OCI-LY7 (cell line): ENCODE data around the gene SCLT1. TPM values are rescaled to one million over a fixed set of nuclear protein-coding genes. Genes with fewer than 3 reads are reported as not detected.

Experiments
- BruUV-seq: library from RNA; stranded (reverse); fragments of 400-500 nt; replicated peaks from 2 replicates; lab custom pipeline; 2021; lab: Mats Ljungman, UMichigan
- CTCF ChIA-PET: fragments of 300-600 bp; sonication (Branson Sonifier 250); formaldehyde crosslinking; loops from one replicate; lab custom pipeline; 2022; ENCODE audit warnings: antibody characterized with exemption; ENCODE audit not compliant: unreplicated experiment; lab: Charles Lee
- POLR2A ChIA-PET: fragments of 300-600 bp; sonication (Branson Sonifier 250); formaldehyde crosslinking; loops from one replicate; lab custom pipeline; 2022; ENCODE audit warnings: antibody characterized with exemption; lab: Charles Lee
- DNase-seq: peaks from one replicate; pipeline ENCODE4 v3.0.0-alpha.2; 2015; ENCODE audit warnings: low spot score
- H2AFZ ChIP-seq: fragments of 200-600 bp; sonication (generic), shearing (Covaris generic); 2 replicates; pipeline ENCODE4 v1.6.1; 2014; ENCODE audit warnings: mild to moderate bottlenecking, antibody characterized with exemption, low read length, moderate library complexity
- H3K27ac ChIP-seq: fragments of 200-600 bp; sonication (generic); 2 replicates; pipeline ENCODE4 v1.5.1; 2014; ENCODE audit warnings: mixed run types, low read depth, mild to moderate bottlenecking, moderate library complexity, low read length, inconsistent platforms; ENCODE audit not compliant: poor library complexity, severe bottlenecking
- H3K36me3 ChIP-seq: fragments of 200-600 bp; sonication (generic); 2 replicates; pipeline ENCODE4 v1.6.1; 2014; ENCODE audit warnings: mild to moderate bottlenecking, antibody characterized with exemption, low read length, moderate library complexity, mixed read lengths; ENCODE audit not compliant: insufficient read depth
- H3K4me1 ChIP-seq: fragments of 200-600 bp; sonication (generic); 2 replicates; pipeline ENCODE4 v1.5.1; 2014; ENCODE audit warnings: mild to moderate bottlenecking, low read length; ENCODE audit not compliant: insufficient read depth, poor library complexity, severe bottlenecking
- H3K4me2 ChIP-seq: fragments of 200-600 bp; sonication (generic); 2 replicates; pipeline ENCODE4 v1.6.1; 2014; ENCODE audit warnings: mild to moderate bottlenecking, low read length
- H3K4me3 ChIP-seq: fragments of 200-600 bp; sonication (generic); 2 replicates; pipeline ENCODE4 v1.5.1; 2014; ENCODE audit warnings: mild to moderate bottlenecking, low read depth, low read length; ENCODE audit not compliant: poor library complexity, severe bottlenecking
- H3K79me2 ChIP-seq: fragments of 200-600 bp; sonication (generic); 2 replicates; pipeline ENCODE4 v1.6.1; 2016; ENCODE audit warnings: low read depth, mild to moderate bottlenecking, low read length, moderate library complexity, mixed read lengths; ENCODE audit not compliant: insufficient read depth
- H3K9me2 ChIP-seq: fragments of 200-600 bp; sonication (generic); 2 replicates; pipeline ENCODE4 v1.6.1; 2016; ENCODE audit warnings: mild to moderate bottlenecking, low read length, mixed read lengths; ENCODE audit not compliant: insufficient read depth
- H3K9me3 ChIP-seq: fragments of 200-600 bp; sonication (generic); 2 replicates; pipeline ENCODE4 v1.6.1; 2014; ENCODE audit warnings: mild to moderate bottlenecking, mixed run types, low read length, mixed read lengths
- H4K20me1 ChIP-seq: fragments of 200-600 bp; sonication (generic); 2 replicates; pipeline ENCODE4 v1.6.1; 2014; ENCODE audit warnings: mild to moderate bottlenecking, antibody characterized with exemption, low read length, moderate library complexity, mixed read lengths; ENCODE audit not compliant: insufficient read depth
- CTCF ChIP-seq: fragments of 200-600 bp; sonication (generic); conservative IDR thresholded peaks from 2 replicates; pipeline ENCODE4 v1.5.1; 2014; ENCODE audit warnings: mild to moderate bottlenecking, antibody characterized with exemption, low read length, moderate library complexity, mixed read lengths
- EZH2phosphoT487 ChIP-seq: fragments of 200-600 bp; sonication (generic); IDR thresholded peaks from 2 replicates; pipeline ENCODE4 v1.6.1; 2018; ENCODE audit warnings: low read depth, borderline replicate concordance, mild to moderate bottlenecking, mixed run types, antibody characterized with exemption, low read length, moderate library complexity, mixed read lengths
- intact Hi-C: fragments of 100-400 bp; cut with micrococcal nuclease; formaldehyde crosslinking; loops from one replicate; pipeline ENCODE4 v1.10.0; 2022; ENCODE audit not compliant: unreplicated experiment
- total RNA-seq, 2 experiments: library from RNA; depleted of rRNA in 1 of 2; stranded (reverse); fragments of >200 nt in 1 of 2; shearing (Covaris generic) in 1 of 2; gene quantifications; 2 replicates each; pipeline ENCODE4 v1.2.3, GENCODE V29; 2014 to 2022

The SCLT1 gene
- total RNA-seq, 2 experiments from 2014 or later: 36.9 to 42.0 TPM

GRCh38 chr4:128856246-128856645, 237.1 kb downstream of the SCLT1 start:
- Histone ChIP-seq H3K9me2 (no peaks in the 10 kb centered on the region), H3K4me3 (no peak overlapping the region), H3K27ac (no peak overlapping the region), H3K9me3 (no peaks in the 10 kb centered on the region), H4K20me1 (peaks cover 8% of the 10 kb centered on the region; the same call in 1 of the 2 replicates), H3K36me3 (peaks cover 99% of the 10 kb centered on the region), H3K4me2 (no peak overlapping the region), H2AFZ (no peak overlapping the region), H3K4me1 (no peaks in the 10 kb centered on the region), H3K79me2 (no peaks in the 10 kb centered on the region)
- no peak for TF ChIP-seq EZH2phosphoT487
- no peak for TF ChIP-seq CTCF
- ChIA-PET POLR2A (interaction anchor here (0.6 to 1.5 kb wide), 6 partner anchors 14 to 375 kb away, joined by 3 to 7 read pairs (median 4); no protein-coding TSS in a partner anchor), CTCF (no interaction called here)
- no peak for DNase-seq
- intact Hi-C loops: no loop called here
- BruUV-seq: no TSS peak

DNA sequence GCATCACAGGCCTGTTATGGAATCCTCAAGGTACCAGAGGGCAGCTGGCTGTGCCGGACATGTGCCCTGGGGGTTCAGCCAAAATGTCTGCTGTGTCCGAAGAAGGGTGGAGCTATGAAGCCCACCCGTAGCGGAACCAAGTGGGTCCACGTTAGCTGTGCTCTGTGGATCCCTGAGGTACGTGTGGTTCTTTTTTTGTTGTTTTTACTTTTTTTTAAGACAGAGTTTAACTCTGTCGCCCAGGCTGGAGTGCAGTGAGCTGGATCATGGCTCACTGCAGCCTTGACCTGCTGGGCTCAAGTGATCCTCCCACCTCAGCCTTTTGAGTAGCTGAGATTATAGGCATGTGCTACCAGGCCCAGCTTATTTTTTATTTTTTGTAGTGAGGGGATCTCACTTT, 237.7 kb downstream of the SCLT1 start:
- TF ChIP-seq CTCF: no peak
- no peak for TF ChIP-seq EZH2phosphoT487
- POLR2A ChIA-PET: interaction anchor here (1.1 to 1.3 kb wide), 5 partner anchors 13 to 41 kb away, joined by 3 to 4 read pairs (median 3); no protein-coding TSS in a partner anchor
- H2AFZ ChIP-seq: no peak overlapping the region
- CTCF ChIA-PET: no interaction called here
- no TSS peak for BruUV-seq
- H3K9me2 ChIP-seq: no peaks in the 10 kb centered on the region
- no peak overlapping the region for H3K4me2 ChIP-seq
- H3K79me2 ChIP-seq: no peaks in the 10 kb centered on the region
- no peak overlapping the region for H3K4me3 ChIP-seq
- H3K9me3 ChIP-seq: no peaks in the 10 kb centered on the region
- H3K4me1 ChIP-seq: no peaks in the 10 kb centered on the region
- no peak overlapping the region for H3K27ac ChIP-seq
- no peak for DNase-seq
- H3K36me3 ChIP-seq: peaks cover 99% of the 10 kb centered on the region
- intact Hi-C loops: no loop called here
- H4K20me1 ChIP-seq: peaks cover 8% of the 10 kb centered on the region; the same call in 1 of the 2 replicates

DNA sequence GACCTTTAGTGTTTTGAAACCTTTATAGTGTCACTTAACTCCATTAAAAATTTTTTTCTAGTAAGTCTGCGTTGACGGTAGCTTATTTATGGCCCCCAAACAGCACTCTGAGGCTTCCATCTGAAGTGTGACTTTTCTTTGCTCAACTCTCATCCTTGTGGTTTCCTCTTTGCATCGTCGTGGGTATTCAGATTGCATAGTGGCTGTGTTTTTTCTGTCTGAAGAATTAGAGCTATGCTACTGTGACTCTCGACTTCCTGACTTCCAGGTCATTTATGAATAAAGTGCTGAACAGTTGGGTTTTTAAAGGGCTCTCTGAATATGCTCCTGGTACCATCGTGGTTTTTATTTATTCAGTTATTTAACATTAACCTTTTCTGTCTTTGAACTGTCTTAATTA, 238.9 kb downstream of the SCLT1 start:
- Histone ChIP-seq H3K79me2 (no peaks in the 10 kb centered on the region), H4K20me1 (peaks cover 8% of the 10 kb centered on the region; the same call in 1 of the 2 replicates), H3K4me2 (no peak overlapping the region), H2AFZ (no peak overlapping the region), H3K4me1 (no peaks in the 10 kb centered on the region), H3K9me2 (no peaks in the 10 kb centered on the region), H3K27ac (no peak overlapping the region), H3K36me3 (peaks cover 99% of the 10 kb centered on the region), H3K4me3 (no peak overlapping the region), H3K9me3 (no peaks in the 10 kb centered on the region)
- BruUV-seq: no TSS peak
- no peak for TF ChIP-seq EZH2phosphoT487
- TF ChIP-seq CTCF: no peak
- CTCF ChIA-PET: no interaction called here
- POLR2A ChIA-PET: no interaction called here
- no peak for DNase-seq
- intact Hi-C loops: no loop called here
